ENCODE results near the gene CELF2. TPM values are rescaled to one million over a fixed set of nuclear protein-coding genes. Genes with fewer than 3 reads are reported as not detected.

Gene CELF2
- total RNA-seq, 3 donors from 2014 or later = 40.0 to 178 (median 45.6) TPM

DNA sequence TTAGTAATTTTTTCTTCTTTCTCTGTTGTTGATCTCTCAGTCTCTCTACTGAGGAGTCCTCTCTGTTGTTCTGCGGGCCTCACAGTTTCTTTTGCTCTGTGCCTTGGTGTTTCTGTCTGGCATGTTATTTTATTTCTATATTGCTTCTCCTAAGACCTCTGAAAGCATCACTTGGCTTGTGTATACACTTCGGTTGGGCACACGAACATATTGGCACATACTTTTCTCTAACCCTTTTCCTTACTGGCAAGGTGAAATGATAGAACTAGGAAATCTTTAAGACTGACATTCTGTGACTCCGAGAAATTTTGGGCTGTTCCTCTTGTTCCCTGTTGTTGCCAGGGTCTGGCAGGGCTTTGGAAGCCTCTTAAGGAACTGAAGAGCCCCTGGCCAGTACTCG is 148.9 kb downstream of the CELF2 start:
- no peak for TF ChIP-seq POLR2AphosphoS5 (IDR thresholded peaks at IDR 0.05)
- TF ChIP-seq POLR2A (IDR thresholded peaks at IDR 0.05) = no peak
- TF ChIP-seq, protein P1, sequence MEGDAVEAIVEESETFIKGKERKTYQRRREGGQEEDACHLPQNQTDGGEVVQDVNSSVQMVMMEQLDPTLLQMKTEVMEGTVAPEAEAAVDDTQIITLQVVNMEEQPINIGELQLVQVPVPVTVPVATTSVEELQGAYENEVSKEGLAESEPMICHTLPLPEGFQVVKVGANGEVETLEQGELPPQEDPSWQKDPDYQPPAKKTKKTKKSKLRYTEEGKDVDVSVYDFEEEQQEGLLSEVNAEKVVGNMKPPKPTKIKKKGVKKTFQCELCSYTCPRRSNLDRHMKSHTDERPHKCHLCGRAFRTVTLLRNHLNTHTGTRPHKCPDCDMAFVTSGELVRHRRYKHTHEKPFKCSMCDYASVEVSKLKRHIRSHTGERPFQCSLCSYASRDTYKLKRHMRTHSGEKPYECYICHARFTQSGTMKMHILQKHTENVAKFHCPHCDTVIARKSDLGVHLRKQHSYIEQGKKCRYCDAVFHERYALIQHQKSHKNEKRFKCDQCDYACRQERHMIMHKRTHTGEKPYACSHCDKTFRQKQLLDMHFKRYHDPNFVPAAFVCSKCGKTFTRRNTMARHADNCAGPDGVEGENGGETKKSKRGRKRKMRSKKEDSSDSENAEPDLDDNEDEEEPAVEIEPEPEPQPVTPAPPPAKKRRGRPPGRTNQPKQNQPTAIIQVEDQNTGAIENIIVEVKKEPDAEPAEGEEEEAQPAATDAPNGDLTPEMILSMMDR (IDR thresholded peaks at IDR 0.05) = no peak
- H3K27me3 ChIP-seq = peaks cover 0 to 11% of the 10 kb centered on the region in 2 donors
- no peaks in the 10 kb centered on the region for H3K9me3 ChIP-seq
- H3K36me3 ChIP-seq = no peaks in the 10 kb centered on the region
- intact Hi-C loops (cut with DNase I; ENCODE audit: low total_unique reads) = no loop called here
- peak overlapping the region in 1 of 2 donors; percentile 75 for H3K27ac ChIP-seq
- H3K4me1 ChIP-seq = no peaks in the 10 kb centered on the region
- peak overlapping the region; percentile 64 to 82 (median 77) for H3K4me3 ChIP-seq
- no peak for DNase-seq (ENCODE audit: low spot score in 2 of 2)

DNA sequence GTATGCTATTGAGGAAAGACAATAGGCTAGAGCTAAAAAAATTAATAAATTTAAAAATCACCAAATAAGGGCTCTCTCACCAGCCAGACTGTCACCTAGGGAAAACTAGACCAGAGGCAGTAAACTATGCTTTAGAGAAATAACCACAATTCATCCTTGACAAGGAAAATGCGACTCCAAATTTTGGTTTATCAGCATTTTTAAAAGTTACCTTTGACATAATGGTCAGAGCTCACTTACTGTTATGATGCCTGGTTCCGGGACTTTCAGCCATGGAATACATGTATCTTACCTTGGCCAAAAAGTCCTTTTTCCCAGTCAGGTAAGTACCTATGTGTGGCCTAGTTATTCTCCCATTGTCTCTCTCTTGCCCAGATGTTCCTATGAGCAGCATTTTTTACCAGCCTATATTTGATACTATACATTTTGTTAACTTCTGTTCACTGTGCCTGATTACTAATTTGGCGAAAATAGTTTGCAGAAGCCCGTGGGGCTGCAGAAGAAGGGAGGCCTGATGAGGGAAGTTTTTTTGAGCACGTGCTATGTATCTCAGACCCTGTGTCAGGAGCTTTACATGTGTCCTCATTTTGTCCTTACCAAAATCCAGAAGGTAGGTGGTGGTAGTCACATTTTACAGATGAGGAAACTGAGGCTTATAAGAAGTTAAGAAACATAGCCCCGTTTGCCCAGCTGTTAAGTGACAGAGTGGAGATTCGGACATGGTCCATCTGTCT is 149.7 kb downstream of the CELF2 start:
- no peaks in the 10 kb centered on the region for H3K36me3 ChIP-seq
- intact Hi-C loops (cut with DNase I; ENCODE audit: low total_unique reads) = no loop called here
- TF ChIP-seq, protein P1 (IDR thresholded peaks at IDR 0.05) = no peak
- TF ChIP-seq POLR2A (IDR thresholded peaks at IDR 0.05) (no peak), POLR2AphosphoS5 (IDR thresholded peaks at IDR 0.05) (no peak)
- H3K4me1 ChIP-seq = no peaks in the 10 kb centered on the region
- H3K4me3 ChIP-seq = peak overlapping the region; percentile 64 to 82 (median 77)
- no peaks in the 10 kb centered on the region for H3K9me3 ChIP-seq
- peak overlapping the region in 1 of 2 donors; percentile 55 for H3K27ac ChIP-seq
- no peak for DNase-seq (ENCODE audit: low spot score in 2 of 2)
- H3K27me3 ChIP-seq = peaks cover 0 to 11% of the 10 kb centered on the region in 2 donors

DNA sequence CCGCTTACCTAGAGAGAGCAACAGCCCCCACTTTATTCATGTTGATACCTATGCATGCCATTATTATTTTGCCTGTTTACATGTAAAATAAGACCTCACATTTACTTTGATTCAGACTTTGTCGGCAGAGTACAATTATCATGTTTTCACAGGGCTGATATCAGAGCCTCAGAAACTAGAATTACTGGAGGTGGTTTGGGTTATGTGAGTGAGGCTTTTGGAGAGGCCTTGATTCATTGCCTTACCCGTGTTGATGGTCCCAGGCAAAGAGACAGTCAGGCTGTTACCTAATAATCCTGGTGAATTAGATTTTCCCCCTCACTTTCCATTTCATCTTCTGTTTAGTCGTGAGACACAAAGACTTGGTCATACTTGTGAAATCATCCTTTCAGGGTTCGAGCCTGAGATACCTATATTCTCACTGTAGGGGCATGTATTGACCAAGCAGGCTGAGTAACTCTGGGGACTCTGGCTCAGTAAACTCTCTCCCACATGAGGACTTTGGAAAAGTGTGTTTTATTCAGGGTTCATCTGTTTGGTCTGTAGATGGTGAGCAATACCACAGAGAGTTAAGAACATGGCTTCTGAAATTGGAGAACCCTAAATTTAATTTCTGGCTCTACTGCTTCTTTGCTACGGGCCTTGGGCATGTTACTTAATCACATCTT is 150.9 kb downstream of the CELF2 start:
- Histone ChIP-seq H3K9me3 (no peaks in the 10 kb centered on the region), H3K36me3 (no peaks in the 10 kb centered on the region), H3K4me3 (peak overlapping the region; percentile 64 to 82 (median 77)), H3K4me1 (no peaks in the 10 kb centered on the region), H3K27me3 (peaks cover 0 to 6% of the 10 kb centered on the region in 2 donors), H3K27ac (peak overlapping the region in 1 of 2 donors; percentile 5)
- TF ChIP-seq POLR2AphosphoS5 (IDR thresholded peaks at IDR 0.05) = no peak
- TF ChIP-seq, protein P1 (IDR thresholded peaks at IDR 0.05) = no peak
- no peak for TF ChIP-seq POLR2A (IDR thresholded peaks at IDR 0.05)
- DNase-seq (ENCODE audit: low spot score in 2 of 2) = no peak
- intact Hi-C loops (cut with DNase I; ENCODE audit: low total_unique reads) = no loop called here

DNA sequence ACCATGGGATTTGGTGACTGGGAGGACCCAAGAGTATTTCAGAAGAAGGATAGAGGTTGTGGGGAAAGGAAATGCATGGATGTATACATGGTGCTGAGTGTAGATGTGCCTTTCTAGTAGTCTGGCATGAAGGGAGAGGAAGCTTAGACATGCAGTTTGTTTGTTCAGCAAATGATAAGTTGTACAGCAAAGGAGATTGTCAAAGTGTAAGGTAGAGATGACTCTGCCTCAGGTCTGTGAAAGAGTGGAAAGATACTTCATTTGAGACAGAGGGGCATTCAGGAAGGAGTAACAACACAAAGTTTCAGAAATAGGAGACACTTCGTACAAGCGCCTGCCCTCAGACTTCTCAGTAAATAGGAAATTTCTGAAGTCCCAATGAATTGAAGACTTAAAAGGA is 152.3 kb downstream of the CELF2 start:
- H3K4me3 ChIP-seq = peak overlapping the region in 2 of 3 donors; percentile 22 to 77
- intact Hi-C loops (cut with DNase I; ENCODE audit: low total_unique reads) = no loop called here
- H3K9me3 ChIP-seq = no peaks in the 10 kb centered on the region
- TF ChIP-seq POLR2AphosphoS5 (IDR thresholded peaks at IDR 0.05) (no peak), POLR2A (IDR thresholded peaks at IDR 0.05) (no peak)
- TF ChIP-seq, protein P1 (IDR thresholded peaks at IDR 0.05) = no peak
- H3K27me3 ChIP-seq = peaks cover 0 to 3% of the 10 kb centered on the region in 2 donors
- no peaks in the 10 kb centered on the region for H3K4me1 ChIP-seq
- no peaks in the 10 kb centered on the region for H3K36me3 ChIP-seq
- no peak for DNase-seq (ENCODE audit: low spot score in 2 of 2)
- H3K27ac ChIP-seq = peak overlapping the region in 1 of 2 donors; percentile 19

DNA sequence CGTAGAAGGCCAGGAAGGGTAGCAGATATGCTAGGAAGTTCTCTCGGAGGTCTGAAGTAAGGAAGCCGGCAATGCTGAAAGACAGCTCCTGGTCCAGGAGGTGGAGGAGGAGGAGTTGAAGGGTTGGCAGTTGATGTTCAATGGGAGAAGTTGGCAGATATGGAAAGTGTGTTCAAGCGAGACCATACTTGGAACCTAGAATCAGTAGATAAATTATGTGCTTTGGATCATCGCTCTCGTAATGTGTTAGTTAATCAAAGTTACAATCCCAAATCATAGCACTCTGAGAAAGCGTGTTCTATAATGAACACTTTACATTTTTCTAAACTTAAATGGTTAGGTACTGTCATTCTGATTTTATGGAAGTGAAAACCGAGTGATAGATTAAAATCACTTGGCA is 152.9 kb downstream of the CELF2 start:
- peaks cover 0 to 3% of the 10 kb centered on the region in 2 donors for H3K27me3 ChIP-seq
- intact Hi-C loops (cut with DNase I; ENCODE audit: low total_unique reads) = no loop called here

More for the DNA sequence above, 152.9 kb downstream of the CELF2 start:
- no peak for DNase-seq (ENCODE audit: low spot score in 2 of 2)
- Histone ChIP-seq H3K9me3 (no peaks in the 10 kb centered on the region), H3K4me1 (no peaks in the 10 kb centered on the region), H3K4me3 (peak overlapping the region; percentile 3 to 77 (median 22)), H3K36me3 (no peaks in the 10 kb centered on the region), H3K27ac (peak overlapping the region in 1 of 2 donors; percentile 58)
- TF ChIP-seq, protein P1 (IDR thresholded peaks at IDR 0.05) = no peak
- TF ChIP-seq POLR2A (IDR thresholded peaks at IDR 0.05) = no peak
- no peak for TF ChIP-seq POLR2AphosphoS5 (IDR thresholded peaks at IDR 0.05)
